HEK293 (cell line): ENCODE results near the gene TREX2.

Source experiments
- CTCF ChIA-PET: fragments of 350-600 bp; formaldehyde crosslinking; extraction: SDS; loops from one replicate; lab custom pipeline; 2021; ENCODE audit warnings: antibody characterized with exemption; lab: Yijun Ruan, JAX
- POLR2A ChIA-PET: fragments of 300-600 bp; formaldehyde crosslinking; extraction: SDS; loops from one replicate; lab custom pipeline; 2020; ENCODE audit warnings: antibody characterized with exemption, inconsistent platforms; lab: Yijun Ruan, JAX
- H3K27ac ChIP-seq: fragments of 200-500 bp; sonication (Bioruptor generic); 2 replicates; pipeline ENCODE4 v1.5.1; 2014; ENCODE audit warnings: low read depth, low read length, control low read depth, inconsistent platforms; ENCODE audit errors: extremely low read depth
- H3K36me3 ChIP-seq, 2 experiments: fragments of 200-500 bp in 1 of 2; sonication (Bioruptor generic) in 1 of 2; 1 replicate in 1 of 2; 2 replicates in 1 of 2; pipeline ENCODE4 v1.5.1; 2014 to 2017; ENCODE audit warnings: inconsistent platforms in 2 of 2, low read length in 2 of 2; ENCODE audit not compliant: control insufficient read depth in 2 of 2, insufficient read depth in 1 of 2
- H3K4me1 ChIP-seq: fragments of 200-500 bp; sonication (Bioruptor generic); 2 replicates; pipeline ENCODE4 v1.5.1; 2014; ENCODE audit warnings: mild to moderate bottlenecking, low read length, inconsistent platforms; ENCODE audit not compliant: control insufficient read depth, insufficient read depth
- H3K4me3 ChIP-seq: 2 replicates; pipeline ENCODE4 v1.5.1; 2011; ENCODE audit warnings: low read depth, mild to moderate bottlenecking, control low read depth, low read length, moderate library complexity
- H3K9me3 ChIP-seq: fragments of 200-500 bp; sonication (Bioruptor generic); 2 replicates; pipeline ENCODE4 v1.5.1; 2014; ENCODE audit warnings: low read depth, low read length, inconsistent platforms; ENCODE audit not compliant: control insufficient read depth, insufficient read depth
- CTCF ChIP-seq: fragments of 450-650 bp; formaldehyde crosslinking; IDR thresholded peaks from 2 replicates; pipeline ENCODE4 v1.5.1; 2016; ENCODE audit warnings: missing biosample characterization, missing genetic modification characterization
- SCRT2 ChIP-seq: fragments of 450-650 bp; formaldehyde crosslinking; IDR thresholded peaks from 2 replicates; pipeline ENCODE4 v1.5.1; 2016; ENCODE audit warnings: missing biosample characterization, missing genetic modification characterization
- WT1 ChIP-seq: fragments of 450-650 bp; formaldehyde crosslinking; IDR thresholded peaks from 2 replicates; pipeline ENCODE4 v1.5.1; 2016; ENCODE audit warnings: missing biosample characterization, missing genetic modification characterization
- ZBTB8A ChIP-seq: fragments of 450-650 bp; formaldehyde crosslinking; IDR thresholded peaks from 2 replicates; pipeline ENCODE4 v1.5.1; 2016; ENCODE audit warnings: missing biosample characterization, missing genetic modification characterization
- ZNF132 ChIP-seq: fragments of 450-650 bp; formaldehyde crosslinking; IDR thresholded peaks from 2 replicates; pipeline ENCODE4 v1.5.1; 2017; ENCODE audit warnings: missing biosample characterization, missing genetic modification characterization, borderline replicate concordance
- ZNF248 ChIP-seq: fragments of 450-650 bp; formaldehyde crosslinking; IDR thresholded peaks from 2 replicates; pipeline ENCODE4 v1.5.1; 2017; ENCODE audit warnings: missing biosample characterization, missing genetic modification characterization
- ZNF324 ChIP-seq: fragments of 450-650 bp; formaldehyde crosslinking; IDR thresholded peaks from 2 replicates; pipeline ENCODE4 v1.5.1; 2016; ENCODE audit warnings: missing biosample characterization, missing genetic modification characterization
- ZNF341 ChIP-seq: fragments of 450-650 bp; formaldehyde crosslinking; IDR thresholded peaks from 2 replicates; pipeline ENCODE4; 2016; ENCODE audit warnings: low read depth, missing biosample characterization, missing genetic modification characterization
- ZNF398 ChIP-seq: fragments of 450-650 bp; formaldehyde crosslinking; IDR thresholded peaks from 2 replicates; pipeline ENCODE4 v1.5.1; 2017; ENCODE audit warnings: missing biosample characterization, missing genetic modification characterization
- ZNF423 ChIP-seq: fragments of 450-650 bp; formaldehyde crosslinking; IDR thresholded peaks from 2 replicates; pipeline ENCODE4 v1.5.1; 2016; ENCODE audit warnings: missing biosample characterization, missing genetic modification characterization
- ZNF501 ChIP-seq: fragments of 450-650 bp; formaldehyde crosslinking; IDR thresholded peaks from 2 replicates; pipeline ENCODE4 v1.5.1; 2016; ENCODE audit warnings: missing biosample characterization, missing genetic modification characterization
- ZNF514 ChIP-seq: fragments of 450-650 bp; formaldehyde crosslinking; IDR thresholded peaks from 2 replicates; pipeline ENCODE4 v1.5.1; 2016; ENCODE audit warnings: missing biosample characterization, missing genetic modification characterization
- ZNF558 ChIP-seq: fragments of 450-650 bp; formaldehyde crosslinking; IDR thresholded peaks from 2 replicates; pipeline ENCODE4 v1.5.1; 2016; ENCODE audit warnings: missing biosample characterization, missing genetic modification characterization
- ZNF560 ChIP-seq: fragments of 450-650 bp; formaldehyde crosslinking; IDR thresholded peaks from 2 replicates; pipeline ENCODE4 v1.5.1; 2017; ENCODE audit warnings: missing biosample characterization, missing genetic modification characterization, borderline replicate concordance
- ZNF654 ChIP-seq: fragments of 450-650 bp; formaldehyde crosslinking; IDR thresholded peaks from 2 replicates; pipeline ENCODE4 v1.5.1; 2016; ENCODE audit warnings: low read depth, missing biosample characterization, missing genetic modification characterization
- ZNF792 ChIP-seq: fragments of 450-650 bp; formaldehyde crosslinking; IDR thresholded peaks from 2 replicates; pipeline ENCODE4 v1.5.1; 2016; ENCODE audit warnings: missing biosample characterization, missing genetic modification characterization
- ZXDB ChIP-seq: fragments of 450-650 bp; formaldehyde crosslinking; IDR thresholded peaks from 2 replicates; pipeline ENCODE4 v1.5.1; 2016; ENCODE audit warnings: missing biosample characterization, missing genetic modification characterization

Gene TREX2

GRCh38 chrX:153463031-153463430, 17.2 kb upstream of the TREX2 start:
- ChIA-PET POLR2A (no interaction called here), CTCF (interaction anchor here (3.8 kb wide), 1 partner anchor 9 kb away, joined by 24 read pairs; the partner anchor contains the start of gene HAUS7)
- Histone ChIP-seq H3K4me3 (no peak overlapping the region), H3K36me3 (peaks cover 5 to 65% of the 10 kb centered on the region in 2 experiments; a peak in 2 of 3 replicates), H3K4me1 (no peaks in the 10 kb centered on the region), H3K27ac (no peak overlapping the region), H3K9me3 (no peaks in the 10 kb centered on the region)
- no peak for TF ChIP-seq ZNF558

GRCh38 chrX:153462291-153462690, 16.4 kb upstream of the TREX2 start:
- Histone ChIP-seq H3K9me3 (no peaks in the 10 kb centered on the region), H3K36me3 (peaks cover 5 to 58% of the 10 kb centered on the region in 2 experiments; a peak in 2 of 3 replicates), H3K27ac (no peak overlapping the region), H3K4me3 (no peak overlapping the region), H3K4me1 (no peaks in the 10 kb centered on the region)
- POLR2A ChIA-PET, result no interaction called here
- no peak for TF ChIP-seq ZNF398 (tag by site-specific recombination)
- TF ChIP-seq ZXDB, result no peak
- no peak for TF ChIP-seq WT1
- TF ChIP-seq ZBTB8A (tag by site-specific recombination), result no peak
- no peak for TF ChIP-seq ZNF514
- no peak for TF ChIP-seq ZNF792 (tag by site-specific recombination)
- TF ChIP-seq ZNF560 (tag by site-specific recombination), result no peak
- TF ChIP-seq ZNF423 (tag by site-specific recombination), result no peak
- no peak for TF ChIP-seq ZNF501 (tag by site-specific recombination)
- TF ChIP-seq ZNF324 (tag by site-specific recombination), result no peak
- no peak for TF ChIP-seq ZNF248 (tag by site-specific recombination)
- CTCF ChIA-PET, result interaction anchor here (1.7 to 3.8 kb wide), 3 partner anchors 10 to 520 kb away, joined by 5 to 24 read pairs (median 5); partner anchors contain the start of gene HAUS7

GRCh38 chrX:153460826-153461225, 15.0 kb upstream of the TREX2 start:
- POLR2A ChIA-PET, result interaction anchor here (1.0 kb wide), 1 partner anchor 46 kb away, joined by 5 read pairs; no protein-coding TSS in a partner anchor
- Histone ChIP-seq H3K4me3 (no peak overlapping the region), H3K9me3 (no peaks in the 10 kb centered on the region), H3K4me1 (no peaks in the 10 kb centered on the region), H3K27ac (no peak overlapping the region), H3K36me3 (peaks cover 5 to 63% of the 10 kb centered on the region in 2 experiments; a peak in 2 of 3 replicates)
- CTCF ChIA-PET, result interaction anchor here (0.6 to 5.0 kb wide), 30 partner anchors 9 to 519 kb away, joined by 3 to 81 read pairs (median 4); partner anchors contain the start of gene HAUS7
- TF ChIP-seq ZNF654 (tag by site-specific recombination) (peak; percentile 36), ZNF132 (no peak), ZNF341 (tag by site-specific recombination) (peak; percentile 21; the same call in 1 of the 2 replicates), SCRT2 (tag by site-specific recombination) (peak; percentile 42), CTCF (tag by site-specific recombination) (peak; percentile 58)
- TF ChIP-seq, all 188 proteins: peak for 4
